GM23338 (cell line): ENCODE data around the gene TMEM225B. TPM values are rescaled to one million over a fixed set of nuclear protein-coding genes. Genes with fewer than 3 reads are reported as not detected.

ENCODE experiments used
- ATAC-seq: fragments of 200-7000 bp; cut with Tn5 transposase; 3 replicates; pipeline ENCODE4 v1.9.1; 2020
- DNase-seq: peaks from one replicate; pipeline ENCODE4 v3.0.0-alpha.2; 2015; ENCODE audit warnings: low spot score
- H2AFZ ChIP-seq: fragments of 200-600 bp; sonication (generic); 2 replicates; pipeline ENCODE4 v1.8.0; 2016; ENCODE audit warnings: antibody characterized with exemption, mild to moderate bottlenecking, moderate library complexity
- H3F3A ChIP-seq: fragments of 200-600 bp; sonication (generic); replicated peaks from 2 replicates; pipeline ENCODE4 v1.8.0; 2017; ENCODE audit warnings: antibody characterized with exemption, mixed run types, low read depth
- H3K27ac ChIP-seq: fragments of 200-600 bp; sonication (generic); 2 replicates; pipeline ENCODE4 v1.6.1; 2016; ENCODE audit warnings: low read depth
- H3K27me3 ChIP-seq: fragments of 200-600 bp; sonication (generic); 2 replicates; pipeline ENCODE4 v1.8.0; 2016; ENCODE audit warnings: mild to moderate bottlenecking, mixed run types, moderate library complexity; ENCODE audit not compliant: insufficient read depth
- H3K36me3 ChIP-seq: fragments of 200-600 bp; sonication (generic); 2 replicates; pipeline ENCODE4 v1.8.0; 2016; ENCODE audit warnings: mild to moderate bottlenecking; ENCODE audit not compliant: insufficient read depth
- H3K4me1 ChIP-seq: fragments of 200-600 bp; sonication (generic); 2 replicates; pipeline ENCODE4 v1.8.0; 2016; ENCODE audit warnings: mild to moderate bottlenecking, moderate library complexity; ENCODE audit not compliant: insufficient read depth
- H3K4me2 ChIP-seq: fragments of 200-600 bp; sonication (generic); 2 replicates; pipeline ENCODE4 v1.7.1; 2017; ENCODE audit warnings: mixed run types
- H3K4me3 ChIP-seq: fragments of 200-600 bp; sonication (generic); 2 replicates; pipeline ENCODE4 v1.6.1; 2016; ENCODE audit warnings: mixed run types
- H3K79me2 ChIP-seq: fragments of 200-600 bp; sonication (generic); replicated peaks from 2 replicates; pipeline ENCODE4 v1.8.0; 2017; ENCODE audit warnings: mild to moderate bottlenecking; ENCODE audit not compliant: insufficient read depth
- H3K9me2 ChIP-seq: fragments of 200-600 bp; sonication (generic); 2 replicates; pipeline ENCODE4 v1.8.0; 2017; ENCODE audit not compliant: insufficient read depth
- H4K20me1 ChIP-seq: fragments of 200-600 bp; sonication (generic); replicated peaks from 2 replicates; pipeline ENCODE4 v1.8.0; 2017; ENCODE audit warnings: mild to moderate bottlenecking; ENCODE audit not compliant: insufficient read depth
- H3K27ac Mint-ChIP-seq: 2 replicates; pipeline ENCODE4 v1.8.0; 2020; ENCODE audit warnings: inconsistent platforms, mild to moderate bottlenecking, moderate library complexity, mixed read lengths
- H3K27me3 Mint-ChIP-seq: 3 replicates; pipeline ENCODE4 v1.8.0; 2022; ENCODE audit warnings: low read depth, mild to moderate bottlenecking, moderate library complexity, mixed read lengths, inconsistent platforms; ENCODE audit not compliant: insufficient read depth, poor library complexity
- H3K36me3 Mint-ChIP-seq: 3 replicates; pipeline ENCODE4 v1.8.0; 2021; ENCODE audit warnings: low read depth, mild to moderate bottlenecking, inconsistent platforms, moderate library complexity, mixed read lengths
- H3K4me1 Mint-ChIP-seq: 3 replicates; pipeline ENCODE4 v1.8.0; 2020; ENCODE audit warnings: mild to moderate bottlenecking, inconsistent platforms, mixed read lengths
- H3K4me3 Mint-ChIP-seq: 3 replicates; pipeline ENCODE4 v1.8.0; 2021; ENCODE audit warnings: moderate library complexity, mild to moderate bottlenecking, inconsistent platforms, mixed read lengths
- H3K9me3 Mint-ChIP-seq: 3 replicates; pipeline ENCODE4 v1.8.0; 2020; ENCODE audit warnings: moderate library complexity, mild to moderate bottlenecking, inconsistent platforms, mixed read lengths
- EZH2phosphoT487 ChIP-seq: fragments of 200-600 bp; sonication (generic); IDR thresholded peaks from one replicate; pipeline ENCODE4 v1.8.1; 2018; ENCODE audit warnings: antibody characterized with exemption; ENCODE audit not compliant: unreplicated experiment
- STAT1 ChIP-seq: IDR thresholded peaks from one replicate; pipeline ENCODE4 v1.6.1; 2016; ENCODE audit warnings: antibody characterized with exemption; ENCODE audit not compliant: unreplicated experiment
- ZNF114 ChIP-seq: fragments of 250-450 bp; sonication (Bioruptor Pico); IDR thresholded peaks from 2 replicates; pipeline ENCODE4 v1.5.0; 2020; ENCODE audit warnings: mild to moderate bottlenecking, moderate library complexity
- ZNF331 ChIP-seq: fragments of 250-450 bp; sonication (Bioruptor Pico); IDR thresholded peaks from 2 replicates; pipeline ENCODE4 v1.5.0; 2020; ENCODE audit warnings: low read depth, mild to moderate bottlenecking, moderate library complexity
- polyA plus RNA-seq: library from polyadenylated mRNA; unstranded; fragments of >200 nt; fragmentation: Nextera tagmentation; extraction: Ambion mirVana; gene quantifications from 2 replicates; pipeline ENCODE4 v1.2.1, GENCODE V29; 2016
- total RNA-seq: library from RNA; depleted of rRNA; stranded (reverse); fragments of >200 nt; shearing (Covaris generic); gene quantifications from 2 replicates; pipeline ENCODE4 v1.2.3, GENCODE V29; 2014
- TF ChIP-seq, protein P1 (sequence below): IDR thresholded peaks from one replicate; pipeline ENCODE4 v1.6.1; 2018; ENCODE audit warnings: antibody characterized with exemption; ENCODE audit not compliant: unreplicated experiment
- TF ChIP-seq, protein P2 (sequence below), 2 experiments: fragments of 200-600 bp in 1 of 2; sonication (generic) in 1 of 2; conservative IDR thresholded peaks; 2 replicates each; pipeline versions ENCODE4 v1.5.1 to v1.6.1; 2016 to 2017; ENCODE audit warnings: antibody characterized with exemption in 2 of 2, low read depth in 2 of 2, mild to moderate bottlenecking in 2 of 2, moderate library complexity in 1 of 2

The TMEM225B gene
- total and polyA plus RNA-seq, 2 experiments from 2014 or later = 0.45 TPM; not detected in 1

DNA sequence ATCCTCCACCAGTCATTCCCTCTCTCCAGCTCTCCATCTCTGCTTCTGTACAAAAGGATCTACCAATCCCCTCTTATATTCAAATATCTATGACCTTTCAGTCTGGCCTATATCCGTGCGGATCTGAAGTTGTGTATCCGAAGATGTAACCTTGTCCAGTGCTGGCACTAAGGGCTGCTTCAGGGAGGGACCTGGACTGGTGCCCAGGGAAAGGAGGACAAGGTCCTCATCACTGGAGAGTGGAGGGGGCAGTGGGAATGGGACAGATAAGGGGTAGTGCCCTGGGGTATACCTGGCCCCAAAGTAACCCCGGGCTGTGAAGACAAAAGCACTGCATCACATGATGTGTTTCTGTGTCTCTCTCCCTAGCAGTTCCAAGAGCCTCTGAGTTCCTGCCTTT is 1.8 kb downstream of the TMEM225B start (continued):
- TF ChIP-seq, protein P1, sequence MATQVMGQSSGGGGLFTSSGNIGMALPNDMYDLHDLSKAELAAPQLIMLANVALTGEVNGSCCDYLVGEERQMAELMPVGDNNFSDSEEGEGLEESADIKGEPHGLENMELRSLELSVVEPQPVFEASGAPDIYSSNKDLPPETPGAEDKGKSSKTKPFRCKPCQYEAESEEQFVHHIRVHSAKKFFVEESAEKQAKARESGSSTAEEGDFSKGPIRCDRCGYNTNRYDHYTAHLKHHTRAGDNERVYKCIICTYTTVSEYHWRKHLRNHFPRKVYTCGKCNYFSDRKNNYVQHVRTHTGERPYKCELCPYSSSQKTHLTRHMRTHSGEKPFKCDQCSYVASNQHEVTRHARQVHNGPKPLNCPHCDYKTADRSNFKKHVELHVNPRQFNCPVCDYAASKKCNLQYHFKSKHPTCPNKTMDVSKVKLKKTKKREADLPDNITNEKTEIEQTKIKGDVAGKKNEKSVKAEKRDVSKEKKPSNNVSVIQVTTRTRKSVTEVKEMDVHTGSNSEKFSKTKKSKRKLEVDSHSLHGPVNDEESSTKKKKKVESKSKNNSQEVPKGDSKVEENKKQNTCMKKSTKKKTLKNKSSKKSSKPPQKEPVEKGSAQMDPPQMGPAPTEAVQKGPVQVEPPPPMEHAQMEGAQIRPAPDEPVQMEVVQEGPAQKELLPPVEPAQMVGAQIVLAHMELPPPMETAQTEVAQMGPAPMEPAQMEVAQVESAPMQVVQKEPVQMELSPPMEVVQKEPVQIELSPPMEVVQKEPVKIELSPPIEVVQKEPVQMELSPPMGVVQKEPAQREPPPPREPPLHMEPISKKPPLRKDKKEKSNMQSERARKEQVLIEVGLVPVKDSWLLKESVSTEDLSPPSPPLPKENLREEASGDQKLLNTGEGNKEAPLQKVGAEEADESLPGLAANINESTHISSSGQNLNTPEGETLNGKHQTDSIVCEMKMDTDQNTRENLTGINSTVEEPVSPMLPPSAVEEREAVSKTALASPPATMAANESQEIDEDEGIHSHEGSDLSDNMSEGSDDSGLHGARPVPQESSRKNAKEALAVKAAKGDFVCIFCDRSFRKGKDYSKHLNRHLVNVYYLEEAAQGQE = no peak
- TF ChIP-seq ZNF114 (CRISPR knock-in tag) = no peak

DNA sequence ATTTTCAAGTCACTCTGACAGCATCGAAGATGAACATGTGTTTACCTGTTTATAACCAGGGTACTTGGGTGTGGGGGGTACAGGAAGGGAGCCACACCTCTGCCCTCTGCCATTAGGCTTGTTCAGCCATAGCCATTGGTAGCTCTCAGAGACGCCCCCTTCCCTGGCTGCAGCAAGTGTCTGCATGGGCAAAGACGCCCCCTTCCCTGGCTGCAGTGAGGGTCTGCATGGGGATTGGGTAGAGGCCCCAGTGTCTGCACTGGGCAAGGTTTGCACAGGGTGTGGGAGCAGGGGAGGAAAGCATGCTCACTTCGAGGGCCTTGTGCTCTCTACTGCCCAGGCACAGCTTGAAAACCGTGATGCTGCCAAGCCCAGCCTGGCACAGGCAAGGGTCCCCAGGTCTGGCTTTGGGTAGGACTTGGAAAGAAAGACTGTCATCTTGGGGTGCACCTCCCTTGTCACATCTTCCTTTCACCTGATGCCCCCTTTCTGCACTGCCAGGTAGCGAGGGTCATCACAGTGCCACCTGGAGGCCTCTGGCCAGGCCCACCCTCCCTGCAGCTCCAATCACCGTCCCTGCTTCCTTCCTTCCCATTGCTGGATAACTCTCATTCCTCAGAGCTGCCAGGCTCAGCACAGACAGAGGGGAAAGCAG is 3.7 kb downstream of the TMEM225B start:
- no peak for TF ChIP-seq EZH2phosphoT487
- no peak for TF ChIP-seq ZNF331
- no peak for TF ChIP-seq STAT1
- TF ChIP-seq, protein P1 = no peak
- TF ChIP-seq, protein P2, sequence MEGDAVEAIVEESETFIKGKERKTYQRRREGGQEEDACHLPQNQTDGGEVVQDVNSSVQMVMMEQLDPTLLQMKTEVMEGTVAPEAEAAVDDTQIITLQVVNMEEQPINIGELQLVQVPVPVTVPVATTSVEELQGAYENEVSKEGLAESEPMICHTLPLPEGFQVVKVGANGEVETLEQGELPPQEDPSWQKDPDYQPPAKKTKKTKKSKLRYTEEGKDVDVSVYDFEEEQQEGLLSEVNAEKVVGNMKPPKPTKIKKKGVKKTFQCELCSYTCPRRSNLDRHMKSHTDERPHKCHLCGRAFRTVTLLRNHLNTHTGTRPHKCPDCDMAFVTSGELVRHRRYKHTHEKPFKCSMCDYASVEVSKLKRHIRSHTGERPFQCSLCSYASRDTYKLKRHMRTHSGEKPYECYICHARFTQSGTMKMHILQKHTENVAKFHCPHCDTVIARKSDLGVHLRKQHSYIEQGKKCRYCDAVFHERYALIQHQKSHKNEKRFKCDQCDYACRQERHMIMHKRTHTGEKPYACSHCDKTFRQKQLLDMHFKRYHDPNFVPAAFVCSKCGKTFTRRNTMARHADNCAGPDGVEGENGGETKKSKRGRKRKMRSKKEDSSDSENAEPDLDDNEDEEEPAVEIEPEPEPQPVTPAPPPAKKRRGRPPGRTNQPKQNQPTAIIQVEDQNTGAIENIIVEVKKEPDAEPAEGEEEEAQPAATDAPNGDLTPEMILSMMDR (conservative IDR thresholded peaks at IDR 0.05; ENCODE audit: low read depth in 2 of 2) = peak; percentile 55 to 75
- TF ChIP-seq ZNF114 (CRISPR knock-in tag) = no peak
- H3K27ac ChIP-seq = no peak overlapping the region
- H3K4me3 Mint-ChIP-seq = no peak overlapping the region
- no peaks in the 10 kb centered on the region for H3K4me1 ChIP-seq
- no peak overlapping the region for H3K27ac Mint-ChIP-seq
- H3K36me3 ChIP-seq = no peaks in the 10 kb centered on the region
- H3K27me3 ChIP-seq = no peaks in the 10 kb centered on the region
- ATAC-seq (peak; percentile 84), DNase-seq (peak; percentile 78)
- no peak overlapping the region for H3K4me3 ChIP-seq
- H3K4me2 ChIP-seq = no peak overlapping the region
- no peaks in the 10 kb centered on the region for H3K79me2 ChIP-seq
- H3F3A ChIP-seq = no peaks in the 10 kb centered on the region
- no peaks in the 10 kb centered on the region for H4K20me1 ChIP-seq
- no peaks in the 10 kb centered on the region for H3K4me1 Mint-ChIP-seq
- H3K9me3 Mint-ChIP-seq = no peaks in the 10 kb centered on the region
- H3K36me3 Mint-ChIP-seq = no peaks in the 10 kb centered on the region; the same call in 2 of the 3 replicates
- H3K9me2 ChIP-seq = no peaks in the 10 kb centered on the region
- peak overlapping the region; percentile 89; the same call in 1 of the 2 replicates for H2AFZ ChIP-seq
- H3K27me3 Mint-ChIP-seq = peaks cover 2% of the 10 kb centered on the region
